ENCODE data around the gene DNMT3L. TPM values are rescaled to one million over a fixed set of nuclear protein-coding genes. Genes with fewer than 3 reads are reported as not detected.
"Not testable (repeated sequence)": the region's sequence is repeated elsewhere in the genome, so short reads cannot be mapped to it uniquely, and the experiment has no call there.

DNMT3L gene
- total RNA-seq, 1 donor, result not detected

GRCh38 chr21:44303490-44303981 is 41.8 kb upstream of the DNMT3L start:
- no peak for DNase-seq (ENCODE audit: low read depth)
- no peak for TF ChIP-seq CTCF (IDR thresholded peaks at IDR 0.05; ENCODE audit: insufficient read depth, low read depth, low read length)
- no peak overlapping the region for H3K4me3 ChIP-seq (ENCODE audit: low read depth, low read length)

GRCh38 chr21:44302573-44303401 is 41.1 kb upstream of the DNMT3L start:
- not testable (repeated sequence) for DNase-seq (ENCODE audit: low read depth); H3K4me3 ChIP-seq (ENCODE audit: low read depth, low read length)

- TF ChIP-seq CTCF (IDR thresholded peaks at IDR 0.05; ENCODE audit: insufficient read depth, low read depth, low read length), result no peak
- DNase-seq (ENCODE audit: low read depth), result no peak
- H3K4me3 ChIP-seq (ENCODE audit: low read depth, low read length), result no peak overlapping the region
These were observed 40.3 kb upstream of the DNMT3L start for GRCh38 chr21:44301961-44302406.

GRCh38 chr21:44301141-44301540 is 39.4 kb upstream of the DNMT3L start:
- DNase-seq (ENCODE audit: low read depth), result no peak
- peak overlapping the region; percentile 75 for H3K4me3 ChIP-seq (ENCODE audit: low read depth, low read length)
- TF ChIP-seq CTCF (IDR thresholded peaks at IDR 0.05; ENCODE audit: insufficient read depth, low read depth, low read length), result no peak

GRCh38 chr21:44300262-44300959 is 38.7 kb upstream of the DNMT3L start:
- no peak for TF ChIP-seq CTCF (IDR thresholded peaks at IDR 0.05; ENCODE audit: insufficient read depth, low read depth, low read length)
- DNase-seq (ENCODE audit: low read depth), result peak; percentile 55
- H3K4me3 ChIP-seq (ENCODE audit: low read depth, low read length), result peak overlapping the region; percentile 75

- peak; percentile 77 for DNase-seq (ENCODE audit: low read depth)
- H3K4me3 ChIP-seq (ENCODE audit: low read depth, low read length), result peak within 1 kb of the TSS; percentile 75
- no peak for TF ChIP-seq CTCF (IDR thresholded peaks at IDR 0.05; ENCODE audit: insufficient read depth, low read depth, low read length)
These were observed 38.0 kb upstream of the DNMT3L start, which contains the start of gene PFKL for GRCh38 chr21:44299458-44300261. Gene PFKL (plus strand): TSS chr21:44300053. CDS start chr21:44300106, 53 bp downstream.

All from fibroblast of villous mesenchyme (primary cell).